ENCODE results near the gene HYCC2. TPM values are rescaled to one million over a fixed set of nuclear protein-coding genes. Genes with fewer than 3 reads are reported as not detected.

Gene HYCC2
- total and polyA plus RNA-seq, 2 of the 8 experiments (the other 6 are each of a cell fraction or from before 2014, with no cell fraction given) = 0.86 to 8.0 TPM

DNA sequence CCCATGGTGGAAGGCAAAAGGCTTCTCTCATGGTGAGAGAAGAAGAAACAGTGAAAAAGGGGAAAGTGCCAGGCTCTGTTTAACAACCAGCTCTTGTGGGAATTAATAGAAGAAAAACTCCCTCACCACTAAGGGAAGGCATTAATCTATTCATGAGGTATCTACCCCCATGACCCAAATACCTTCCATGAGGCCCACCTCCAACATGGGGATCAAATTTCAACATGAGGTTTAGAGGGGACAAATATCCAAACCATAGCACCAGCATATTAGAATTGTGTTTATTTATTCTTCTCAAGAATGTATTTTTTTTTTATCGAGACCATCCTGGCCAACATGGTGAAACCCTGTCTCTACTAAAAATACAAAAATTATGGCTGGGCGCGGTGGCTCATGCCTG lies 39.6 kb upstream of the HYCC2 start (continued):
- TF ChIP-seq, protein P1, sequence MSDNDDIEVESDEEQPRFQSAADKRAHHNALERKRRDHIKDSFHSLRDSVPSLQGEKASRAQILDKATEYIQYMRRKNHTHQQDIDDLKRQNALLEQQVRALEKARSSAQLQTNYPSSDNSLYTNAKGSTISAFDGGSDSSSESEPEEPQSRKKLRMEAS (IDR thresholded peaks at IDR 0.05) = no peak
- no peak for TF ChIP-seq RNF2 (IDR thresholded peaks at IDR 0.05; ENCODE audit: borderline replicate concordance, low read depth, low read length, missing control alignments, poor library complexity, severe bottlenecking)

Measured in H1 (cell line).